SK-N-SH (cell line): ENCODE measurements around the gene EFNB2.

Source experiments
- CHD2 ChIP-seq: fragments of 150-350 bp; IDR thresholded peaks from 2 replicates; pipeline ENCODE4 v1.6.1; 2018; ENCODE audit warnings: low read length; ENCODE audit not compliant: partially characterized antibody
- FOXJ3 ChIP-seq: sonication (generic); formaldehyde crosslinking; IDR thresholded peaks from 2 replicates; pipeline ENCODE4 v1.5.1; 2020; ENCODE audit warnings: mild to moderate bottlenecking, missing genetic modification reagents
- POLR2AphosphoS5 ChIP-seq: IDR thresholded peaks from 2 replicates; pipeline ENCODE4 v1.6.1; 2012; ENCODE audit warnings: low read depth, low read length
- TEAD4 ChIP-seq: IDR thresholded peaks from 2 replicates; pipeline ENCODE4 v1.4.0; 2012; ENCODE audit warnings: mild to moderate bottlenecking, borderline replicate concordance; ENCODE audit not compliant: insufficient read depth
- TF ChIP-seq, protein P1 (sequence below): fragments of 200-600 bp; sonication (generic); IDR thresholded peaks from 2 replicates; pipeline ENCODE4 v1.6.1; 2017; ENCODE audit warnings: antibody characterized with exemption, mild to moderate bottlenecking, moderate library complexity
- TF ChIP-seq, protein P2 (sequence below): IDR thresholded peaks from 2 replicates; pipeline ENCODE4 v1.4.0; 2012; ENCODE audit warnings: low read depth

- TF ChIP-seq, protein P1, sequence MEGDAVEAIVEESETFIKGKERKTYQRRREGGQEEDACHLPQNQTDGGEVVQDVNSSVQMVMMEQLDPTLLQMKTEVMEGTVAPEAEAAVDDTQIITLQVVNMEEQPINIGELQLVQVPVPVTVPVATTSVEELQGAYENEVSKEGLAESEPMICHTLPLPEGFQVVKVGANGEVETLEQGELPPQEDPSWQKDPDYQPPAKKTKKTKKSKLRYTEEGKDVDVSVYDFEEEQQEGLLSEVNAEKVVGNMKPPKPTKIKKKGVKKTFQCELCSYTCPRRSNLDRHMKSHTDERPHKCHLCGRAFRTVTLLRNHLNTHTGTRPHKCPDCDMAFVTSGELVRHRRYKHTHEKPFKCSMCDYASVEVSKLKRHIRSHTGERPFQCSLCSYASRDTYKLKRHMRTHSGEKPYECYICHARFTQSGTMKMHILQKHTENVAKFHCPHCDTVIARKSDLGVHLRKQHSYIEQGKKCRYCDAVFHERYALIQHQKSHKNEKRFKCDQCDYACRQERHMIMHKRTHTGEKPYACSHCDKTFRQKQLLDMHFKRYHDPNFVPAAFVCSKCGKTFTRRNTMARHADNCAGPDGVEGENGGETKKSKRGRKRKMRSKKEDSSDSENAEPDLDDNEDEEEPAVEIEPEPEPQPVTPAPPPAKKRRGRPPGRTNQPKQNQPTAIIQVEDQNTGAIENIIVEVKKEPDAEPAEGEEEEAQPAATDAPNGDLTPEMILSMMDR = 0 out of 2 replicates have a peak, but pooled peaks have one; percentile 9
- TF ChIP-seq FOXJ3 (CRISPR knock-in tag) = no peak
- no peak for TF ChIP-seq CHD2
- TF ChIP-seq POLR2AphosphoS5 = no peak
- TF ChIP-seq, protein P2, sequence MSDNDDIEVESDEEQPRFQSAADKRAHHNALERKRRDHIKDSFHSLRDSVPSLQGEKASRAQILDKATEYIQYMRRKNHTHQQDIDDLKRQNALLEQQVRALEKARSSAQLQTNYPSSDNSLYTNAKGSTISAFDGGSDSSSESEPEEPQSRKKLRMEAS = no peak
- no peak for TF ChIP-seq TEAD4
These were observed 1.4 kb downstream of the EFNB2 start for GRCh38 chr13:106533943-106534638.
